A549 (cell line): ENCODE results near the gene TMEM132D.

Source experiments
- CBX2 ChIP-seq: fragments of 200-600 bp; sonication (generic); IDR thresholded peaks from 2 replicates; pipeline ENCODE4 v1.6.1; 2016; ENCODE audit warnings: low read depth, mild to moderate bottlenecking, borderline replicate concordance
- CHD2 ChIP-seq: fragments of 150-350 bp; IDR thresholded peaks from 2 replicates; pipeline ENCODE4 v1.6.1; 2014; ENCODE audit warnings: low read length; ENCODE audit not compliant: partially characterized antibody
- CTCF ChIP-seq: fragments of >200 bp; sonication (Bioruptor Twin); formaldehyde crosslinking; IDR thresholded peaks from 3 replicates; pipeline ENCODE4 v1.5.1; 2016
- E2F6 ChIP-seq: IDR thresholded peaks from 2 replicates; pipeline ENCODE4 v1.6.1; 2012; ENCODE audit warnings: low read depth, borderline replicate concordance
- EP300 ChIP-seq, 2 experiments: fragments of >200 bp; sonication (Bioruptor Twin); formaldehyde crosslinking; IDR thresholded peaks; 2 replicates in 1 of 2; 3 replicates in 1 of 2; pipeline ENCODE4 v1.6.1; 2016 to 2017
- MAFK ChIP-seq: fragments of 450-650 bp; IDR thresholded peaks from 2 replicates; pipeline ENCODE4 v1.6.1; 2014; ENCODE audit not compliant: partially characterized antibody
- MAX ChIP-seq: IDR thresholded peaks from 2 replicates; pipeline ENCODE4 v1.6.1; 2012
- MYC ChIP-seq: IDR thresholded peaks from 2 replicates; pipeline ENCODE4 v1.6.1; 2012; ENCODE audit warnings: mild to moderate bottlenecking, inconsistent platforms, low read length, improper control_type of control experiment, borderline replicate concordance
- POLR2A ChIP-seq: IDR thresholded peaks from 2 replicates; pipeline ENCODE4 v1.6.1; 2012; ENCODE audit warnings: mild to moderate bottlenecking, low read length
- RCOR1 ChIP-seq: fragments of 150-350 bp; IDR thresholded peaks from 2 replicates; pipeline ENCODE4 v1.6.1; 2014; ENCODE audit warnings: antibody characterized with exemption, low read length, low read depth
- REST ChIP-seq: fragments of 200-600 bp; sonication (generic); IDR thresholded peaks from 2 replicates; pipeline ENCODE4 v1.6.1; 2016; ENCODE audit warnings: antibody characterized with exemption, mild to moderate bottlenecking, moderate library complexity

- TF ChIP-seq MAFK, result no peak
- no peak for TF ChIP-seq CTCF
- no peak for TF ChIP-seq POLR2A
- no peak for TF ChIP-seq EP300 (IDR thresholded peaks at IDR 0.05)
- TF ChIP-seq E2F6, result no peak
- TF ChIP-seq REST, result no peak
- TF ChIP-seq MAX, result no peak
- TF ChIP-seq MYC, result no peak
- TF ChIP-seq RCOR1, result no peak
- no peak for TF ChIP-seq CBX2
- no peak for TF ChIP-seq CHD2
These were observed 347.7 kb downstream of the TMEM132D start for GRCh38 chr12:129556082-129556481.
